ENCODE results near the gene TCF4. TPM values are rescaled to one million over a fixed set of nuclear protein-coding genes. Genes with fewer than 3 reads are reported as not detected.

Gene TCF4
- total RNA-seq, 1 experiment from 2014 or later, result 0.42 TPM

DNA sequence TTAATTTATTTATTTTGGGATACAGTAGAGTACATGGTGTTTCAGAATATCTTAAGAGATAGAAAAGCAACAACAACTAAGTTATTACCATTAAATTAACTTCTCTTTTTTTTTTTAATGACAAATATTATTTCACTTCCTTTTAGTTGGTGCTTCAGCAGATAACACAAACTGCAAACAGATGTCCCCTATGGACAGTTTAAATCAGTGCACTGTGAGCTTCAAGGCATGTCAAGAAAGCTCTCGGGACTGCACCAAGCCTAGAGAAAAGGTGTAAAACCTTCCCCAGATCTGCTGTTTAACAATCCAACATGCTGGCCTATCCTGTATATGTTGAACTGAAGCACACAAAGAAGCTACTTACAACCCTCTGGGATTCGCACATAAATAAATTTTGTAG is 122.7 kb downstream of the TCF4 start:
- Histone ChIP-seq H4K20me1 (ENCODE audit: insufficient read depth) (no peaks in the 10 kb centered on the region), H3K36me3 (ENCODE audit: control insufficient read depth in 1 of 2, insufficient read depth in 2 of 2, low read length in 2 of 2) (no peaks in the 10 kb centered on the region), H2AFZ (ENCODE audit: low read depth, low read length, poor library complexity, severe bottlenecking) (no peak overlapping the region), H3K79me2 (ENCODE audit: insufficient read depth, low read length) (no peaks in the 10 kb centered on the region), H3K4me1 (ENCODE audit: control insufficient read depth in 1 of 2, insufficient read depth in 2 of 2, low read length in 2 of 2) (no peaks in the 10 kb centered on the region), H3K9me2 (ENCODE audit: insufficient read depth) (no peaks in the 10 kb centered on the region), H3K27me3 (ENCODE audit: insufficient read depth, low read length) (no peaks in the 10 kb centered on the region), H3K4me2 (ENCODE audit: low read length) (no peak overlapping the region), H3K9me3 (ENCODE audit: control insufficient read depth in 1 of 2, insufficient read depth in 1 of 2, low read depth in 1 of 2, low read length in 2 of 2) (peaks cover 3 to 8% of the 10 kb centered on the region in 2 experiments; a peak in 2 of 4 replicates), H3K27ac (ENCODE audit: low read depth, low read length) (no peak overlapping the region), H3K4me3 (replicated peaks in 1 of 2; ENCODE audit: low read depth in 1 of 2, low read length in 2 of 2) (no peak overlapping the region), H3K9ac (ENCODE audit: low read length) (no peak overlapping the region)
- no peak for ATAC-seq
- DNase-seq (ENCODE audit: low read depth, low spot score), result no peak
- ChIA-PET RAD21 (ENCODE audit: low non-redundant PET in 1 of 2, low total read pairs in 2 of 2, uncharacterized antibody in 2 of 2, unreplicated experiment in 2 of 2) (no interaction called here), CTCF (no interaction called here), POLR2A (no interaction called here)
- no peak for TF ChIP-seq POLR2AphosphoS5 (IDR thresholded peaks at IDR 0.05; ENCODE audit: low read depth, low read length)
- TF ChIP-seq EZH2 (IDR thresholded peaks at IDR 0.05), result no peak
- no peak for TF ChIP-seq ZNF274 (IDR thresholded peaks at IDR 0.05; ENCODE audit: low read depth, low read length)
- TF ChIP-seq CBX3 (IDR thresholded peaks at IDR 0.05; ENCODE audit: low read depth), result no peak
- no peak for TF ChIP-seq POLR2A (IDR thresholded peaks at IDR 0.05; ENCODE audit: borderline replicate concordance, extremely low read depth, insufficient read depth, insufficient read length)
- no peak for TF ChIP-seq RAD21 (IDR thresholded peaks at IDR 0.05; ENCODE audit: low read depth)
- TF ChIP-seq, protein P1, sequence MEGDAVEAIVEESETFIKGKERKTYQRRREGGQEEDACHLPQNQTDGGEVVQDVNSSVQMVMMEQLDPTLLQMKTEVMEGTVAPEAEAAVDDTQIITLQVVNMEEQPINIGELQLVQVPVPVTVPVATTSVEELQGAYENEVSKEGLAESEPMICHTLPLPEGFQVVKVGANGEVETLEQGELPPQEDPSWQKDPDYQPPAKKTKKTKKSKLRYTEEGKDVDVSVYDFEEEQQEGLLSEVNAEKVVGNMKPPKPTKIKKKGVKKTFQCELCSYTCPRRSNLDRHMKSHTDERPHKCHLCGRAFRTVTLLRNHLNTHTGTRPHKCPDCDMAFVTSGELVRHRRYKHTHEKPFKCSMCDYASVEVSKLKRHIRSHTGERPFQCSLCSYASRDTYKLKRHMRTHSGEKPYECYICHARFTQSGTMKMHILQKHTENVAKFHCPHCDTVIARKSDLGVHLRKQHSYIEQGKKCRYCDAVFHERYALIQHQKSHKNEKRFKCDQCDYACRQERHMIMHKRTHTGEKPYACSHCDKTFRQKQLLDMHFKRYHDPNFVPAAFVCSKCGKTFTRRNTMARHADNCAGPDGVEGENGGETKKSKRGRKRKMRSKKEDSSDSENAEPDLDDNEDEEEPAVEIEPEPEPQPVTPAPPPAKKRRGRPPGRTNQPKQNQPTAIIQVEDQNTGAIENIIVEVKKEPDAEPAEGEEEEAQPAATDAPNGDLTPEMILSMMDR (IDR thresholded peaks at IDR 0.05 in 2 of 3, conservative IDR thresholded peaks at IDR 0.05 in 1 of 3; ENCODE audit: borderline replicate concordance in 1 of 3, insufficient read depth in 1 of 3, low read depth in 2 of 3, low read length in 2 of 3), result no peak
- TF ChIP-seq EGR1 (IDR thresholded peaks at IDR 0.05; ENCODE audit: low read depth), result no peak
- TF ChIP-seq ELF1 (IDR thresholded peaks at IDR 0.05; ENCODE audit: borderline replicate concordance, low read depth), result no peak
- TF ChIP-seq FOSL1 (IDR thresholded peaks at IDR 0.05; ENCODE audit: low read depth), result no peak
- TF ChIP-seq, protein P2, sequence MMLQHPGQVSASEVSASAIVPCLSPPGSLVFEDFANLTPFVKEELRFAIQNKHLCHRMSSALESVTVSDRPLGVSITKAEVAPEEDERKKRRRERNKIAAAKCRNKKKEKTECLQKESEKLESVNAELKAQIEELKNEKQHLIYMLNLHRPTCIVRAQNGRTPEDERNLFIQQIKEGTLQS (IDR thresholded peaks at IDR 0.05), result no peak
- TF ChIP-seq SRF (IDR thresholded peaks at IDR 0.05; ENCODE audit: low read depth), result no peak
- TF ChIP-seq JUND (IDR thresholded peaks at IDR 0.05), result no peak
- TF ChIP-seq TCF7L2 (IDR thresholded peaks at IDR 0.05; ENCODE audit: borderline replicate concordance, extremely low read depth, insufficient read depth, insufficient read length), result no peak
- TF ChIP-seq, protein P3, sequence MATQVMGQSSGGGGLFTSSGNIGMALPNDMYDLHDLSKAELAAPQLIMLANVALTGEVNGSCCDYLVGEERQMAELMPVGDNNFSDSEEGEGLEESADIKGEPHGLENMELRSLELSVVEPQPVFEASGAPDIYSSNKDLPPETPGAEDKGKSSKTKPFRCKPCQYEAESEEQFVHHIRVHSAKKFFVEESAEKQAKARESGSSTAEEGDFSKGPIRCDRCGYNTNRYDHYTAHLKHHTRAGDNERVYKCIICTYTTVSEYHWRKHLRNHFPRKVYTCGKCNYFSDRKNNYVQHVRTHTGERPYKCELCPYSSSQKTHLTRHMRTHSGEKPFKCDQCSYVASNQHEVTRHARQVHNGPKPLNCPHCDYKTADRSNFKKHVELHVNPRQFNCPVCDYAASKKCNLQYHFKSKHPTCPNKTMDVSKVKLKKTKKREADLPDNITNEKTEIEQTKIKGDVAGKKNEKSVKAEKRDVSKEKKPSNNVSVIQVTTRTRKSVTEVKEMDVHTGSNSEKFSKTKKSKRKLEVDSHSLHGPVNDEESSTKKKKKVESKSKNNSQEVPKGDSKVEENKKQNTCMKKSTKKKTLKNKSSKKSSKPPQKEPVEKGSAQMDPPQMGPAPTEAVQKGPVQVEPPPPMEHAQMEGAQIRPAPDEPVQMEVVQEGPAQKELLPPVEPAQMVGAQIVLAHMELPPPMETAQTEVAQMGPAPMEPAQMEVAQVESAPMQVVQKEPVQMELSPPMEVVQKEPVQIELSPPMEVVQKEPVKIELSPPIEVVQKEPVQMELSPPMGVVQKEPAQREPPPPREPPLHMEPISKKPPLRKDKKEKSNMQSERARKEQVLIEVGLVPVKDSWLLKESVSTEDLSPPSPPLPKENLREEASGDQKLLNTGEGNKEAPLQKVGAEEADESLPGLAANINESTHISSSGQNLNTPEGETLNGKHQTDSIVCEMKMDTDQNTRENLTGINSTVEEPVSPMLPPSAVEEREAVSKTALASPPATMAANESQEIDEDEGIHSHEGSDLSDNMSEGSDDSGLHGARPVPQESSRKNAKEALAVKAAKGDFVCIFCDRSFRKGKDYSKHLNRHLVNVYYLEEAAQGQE (IDR thresholded peaks at IDR 0.05; ENCODE audit: low read depth), result no peak
- TF ChIP-seq EZH2phosphoT487 (IDR thresholded peaks at IDR 0.05; ENCODE audit: borderline replicate concordance), result no peak
- no peak for TF ChIP-seq ZFX (IDR thresholded peaks at IDR 0.05)
- TF ChIP-seq SP1 (IDR thresholded peaks at IDR 0.05; ENCODE audit: low read depth), result no peak
- TF ChIP-seq CEBPB (IDR thresholded peaks at IDR 0.05; ENCODE audit: low read depth), result no peak
- TF ChIP-seq, protein P4, sequence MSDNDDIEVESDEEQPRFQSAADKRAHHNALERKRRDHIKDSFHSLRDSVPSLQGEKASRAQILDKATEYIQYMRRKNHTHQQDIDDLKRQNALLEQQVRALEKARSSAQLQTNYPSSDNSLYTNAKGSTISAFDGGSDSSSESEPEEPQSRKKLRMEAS (IDR thresholded peaks at IDR 0.05), result no peak
- no TSS peak for BruUV-seq (replicated peaks)
- intact Hi-C loops (cut with micrococcal nuclease), result no loop called here
